ENCODE measurements around the gene ADTRP.

ADTRP gene

DNA sequence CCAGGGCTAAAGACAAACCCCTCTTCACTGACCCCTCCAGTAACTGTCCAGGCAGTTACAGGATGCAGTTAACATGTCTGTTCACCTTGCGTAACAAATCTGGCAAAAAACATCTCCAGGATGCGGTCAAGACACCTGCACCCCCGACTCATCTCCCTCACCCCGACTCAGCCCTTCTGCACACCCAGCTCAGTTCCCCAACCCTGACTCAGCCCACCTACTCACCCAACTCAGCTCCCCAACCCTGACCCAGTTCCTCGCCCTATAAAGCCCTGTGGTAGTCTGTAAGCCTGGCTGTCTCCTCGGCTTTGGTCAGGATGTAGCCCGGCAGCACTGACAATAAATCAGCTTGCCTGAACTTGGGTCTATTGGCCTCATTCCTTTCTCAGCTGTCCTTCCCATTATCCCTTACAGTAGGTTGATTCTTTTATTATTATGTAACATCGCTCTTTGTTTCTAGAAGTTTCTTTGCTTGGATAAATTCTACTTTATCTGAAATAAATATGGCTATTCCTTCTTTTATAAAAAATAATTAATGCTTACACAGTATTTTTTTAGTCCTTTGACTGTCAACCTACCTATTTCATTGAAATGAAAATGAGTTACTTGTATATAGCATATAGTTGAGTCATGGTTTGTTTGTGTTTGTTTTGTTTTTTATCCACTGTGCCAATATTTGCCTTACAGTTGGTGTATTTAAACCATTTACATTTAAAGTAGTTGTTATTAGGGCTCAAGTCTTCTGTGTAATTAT, 12.9 kb upstream of the ADTRP start:
- Histone ChIP-seq H3K4me3 (ENCODE audit: low read depth in 1 of 5, low read length in 5 of 5) (no peak overlapping the region), H3K27ac (ENCODE audit: low read depth, low read length) (no peak overlapping the region), H3K27me3 (ENCODE audit: control insufficient read depth in 5 of 5, insufficient read depth in 4 of 5, low read length in 5 of 5) (no peaks in the 10 kb centered on the region), H3K4me1 (ENCODE audit: control insufficient read depth in 5 of 5, insufficient read depth in 5 of 5, low read length in 5 of 5) (peaks cover 0 to 9% (median 0%) of the 10 kb centered on the region in 5 donors), H3K9me3 (ENCODE audit: control insufficient read depth in 5 of 5, low read length in 5 of 5) (peaks cover 0 to 5% (median 0%) of the 10 kb centered on the region in 5 donors), H3K36me3 (ENCODE audit: control insufficient read depth in 5 of 5, insufficient read depth in 5 of 5, low read length in 5 of 5) (no peaks in the 10 kb centered on the region), H3K9ac (ENCODE audit: low read length in 5 of 5) (no peak overlapping the region)

DNA sequence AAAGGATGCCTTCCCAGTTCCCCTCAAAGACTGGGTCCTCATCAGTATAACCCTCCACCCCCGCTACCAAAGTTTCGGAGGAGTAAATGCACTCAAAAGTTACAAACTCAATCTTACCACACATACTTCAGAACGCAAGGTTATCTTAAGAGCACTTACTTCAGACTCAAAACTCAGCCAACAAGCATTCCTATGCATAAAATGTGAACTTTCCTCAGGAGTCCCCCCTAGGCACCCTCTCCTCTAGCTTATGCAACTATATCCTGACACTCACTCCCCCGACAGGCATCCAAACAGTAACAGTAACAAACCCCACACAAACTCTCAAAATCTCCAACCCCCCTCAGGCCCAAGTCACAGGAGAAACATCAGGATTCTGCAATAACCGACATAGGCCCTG, 11.1 kb upstream of the ADTRP start:
- Histone ChIP-seq H3K27ac (ENCODE audit: low read depth, low read length) (no peak overlapping the region), H3K9ac (ENCODE audit: low read length in 5 of 5) (no peak overlapping the region), H3K9me3 (ENCODE audit: control insufficient read depth in 5 of 5, low read length in 5 of 5) (peaks cover 0 to 5% (median 0%) of the 10 kb centered on the region in 5 donors), H3K4me3 (ENCODE audit: low read depth in 1 of 5, low read length in 5 of 5) (no peak overlapping the region), H3K36me3 (ENCODE audit: control insufficient read depth in 5 of 5, insufficient read depth in 5 of 5, low read length in 5 of 5) (no peaks in the 10 kb centered on the region), H3K27me3 (ENCODE audit: control insufficient read depth in 5 of 5, insufficient read depth in 4 of 5, low read length in 5 of 5) (no peaks in the 10 kb centered on the region), H3K4me1 (ENCODE audit: control insufficient read depth in 5 of 5, insufficient read depth in 5 of 5, low read length in 5 of 5) (peaks cover 0 to 2% (median 0%) of the 10 kb centered on the region in 5 donors)

DNA sequence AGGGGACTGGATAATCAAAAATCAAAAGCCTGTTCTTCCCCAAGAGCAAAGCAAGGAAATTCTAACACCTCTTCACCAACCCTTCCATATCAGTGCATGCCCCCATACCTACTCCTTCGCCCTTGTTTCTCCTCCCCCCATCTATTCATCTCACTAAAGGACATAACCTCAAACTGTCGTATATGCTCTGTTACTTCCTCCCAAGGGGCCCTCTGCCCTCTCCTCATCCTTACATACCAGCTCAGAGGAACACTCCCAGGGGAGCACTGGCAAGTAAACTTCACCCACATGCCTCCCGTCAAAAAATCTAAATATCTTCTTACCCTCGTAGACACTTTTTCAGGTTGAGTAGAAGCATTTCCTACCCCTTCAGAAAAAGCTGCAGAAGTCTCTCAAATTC, 9.4 kb upstream of the ADTRP start:
- no peak overlapping the region for H3K9ac ChIP-seq (ENCODE audit: low read length in 5 of 5)
- peaks cover 0 to 4% (median 0%) of the 10 kb centered on the region in 5 donors for H3K9me3 ChIP-seq (ENCODE audit: control insufficient read depth in 5 of 5, low read length in 5 of 5)
- no peaks in the 10 kb centered on the region for H3K4me1 ChIP-seq (ENCODE audit: control insufficient read depth in 5 of 5, insufficient read depth in 5 of 5, low read length in 5 of 5)
- H3K4me3 ChIP-seq (ENCODE audit: low read depth in 1 of 5, low read length in 5 of 5) = no peak overlapping the region
- no peaks in the 10 kb centered on the region for H3K36me3 ChIP-seq (ENCODE audit: control insufficient read depth in 5 of 5, insufficient read depth in 5 of 5, low read length in 5 of 5)
- no peak overlapping the region for H3K27ac ChIP-seq (ENCODE audit: low read depth, low read length)
- H3K27me3 ChIP-seq (ENCODE audit: control insufficient read depth in 5 of 5, insufficient read depth in 4 of 5, low read length in 5 of 5) = no peaks in the 10 kb centered on the region

DNA sequence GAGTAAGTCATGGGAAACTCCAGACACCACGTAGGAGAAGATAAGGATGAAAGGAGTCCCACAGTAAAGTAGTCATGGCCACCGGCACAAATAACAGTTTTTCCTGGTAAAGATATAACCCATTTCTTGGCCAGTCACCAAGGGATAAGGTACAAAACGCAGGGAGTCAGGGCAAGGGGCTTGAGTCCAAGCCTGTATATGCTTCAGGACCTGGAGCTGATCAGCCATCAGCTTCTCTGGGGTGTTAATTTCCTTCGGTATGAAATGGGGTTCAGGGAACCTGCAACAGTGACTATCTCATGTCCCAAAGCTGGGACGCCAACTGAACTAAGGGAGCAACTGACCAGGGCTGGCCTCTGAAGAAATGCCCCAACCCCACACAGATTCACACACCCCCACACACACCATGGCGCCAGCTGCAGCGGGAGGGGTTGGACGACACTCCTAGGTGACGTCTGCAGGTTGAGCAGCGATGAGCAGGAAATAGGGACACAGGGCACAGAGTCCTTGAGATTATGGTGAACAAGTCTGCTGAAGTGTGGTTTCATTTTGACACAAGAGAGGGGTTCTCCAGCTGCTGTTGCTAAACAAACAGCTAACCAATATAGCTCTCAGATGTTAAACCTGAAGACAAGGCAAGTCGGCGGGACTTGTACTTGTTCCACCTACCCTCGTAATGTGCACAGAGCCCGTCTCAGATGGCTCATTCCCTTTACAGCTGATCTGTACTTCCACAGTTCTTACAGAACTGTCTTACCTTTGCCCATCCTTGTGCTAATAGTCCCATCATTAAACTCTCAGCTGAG, 7.4 kb upstream of the ADTRP start:
- Histone ChIP-seq H3K4me1 (ENCODE audit: control insufficient read depth in 5 of 5, insufficient read depth in 5 of 5, low read length in 5 of 5) (no peaks in the 10 kb centered on the region), H3K9me3 (ENCODE audit: control insufficient read depth in 5 of 5, low read length in 5 of 5) (peaks cover 0 to 3% (median 0%) of the 10 kb centered on the region in 5 donors), H3K9ac (ENCODE audit: low read length in 5 of 5) (no peak overlapping the region), H3K27me3 (ENCODE audit: control insufficient read depth in 5 of 5, insufficient read depth in 4 of 5, low read length in 5 of 5) (no peaks in the 10 kb centered on the region), H3K4me3 (ENCODE audit: low read depth in 1 of 5, low read length in 5 of 5) (no peak overlapping the region), H3K27ac (ENCODE audit: low read depth, low read length) (no peak overlapping the region), H3K36me3 (ENCODE audit: control insufficient read depth in 5 of 5, insufficient read depth in 5 of 5, low read length in 5 of 5) (no peaks in the 10 kb centered on the region)

DNA sequence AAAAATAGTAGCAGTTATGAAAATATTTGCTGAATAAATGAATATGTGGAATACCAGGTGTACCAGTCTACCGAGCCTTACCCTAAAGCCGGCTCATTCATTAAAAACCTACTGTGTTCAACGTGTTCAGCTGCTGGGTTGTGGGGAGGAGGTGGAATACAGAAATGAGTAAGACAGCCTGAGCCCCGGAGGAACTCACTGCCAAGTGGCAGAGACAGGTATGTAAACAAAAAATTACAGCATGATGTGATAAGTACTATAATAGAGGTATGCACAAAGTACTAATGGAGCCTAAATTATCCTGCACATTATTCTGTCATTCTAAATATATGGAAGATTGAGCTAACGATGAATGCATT, 6.8 kb upstream of the ADTRP start:
- Histone ChIP-seq H3K4me3 (ENCODE audit: low read depth in 1 of 5, low read length in 5 of 5) (no peak overlapping the region), H3K9ac (ENCODE audit: low read length in 5 of 5) (no peak overlapping the region), H3K9me3 (ENCODE audit: control insufficient read depth in 5 of 5, low read length in 5 of 5) (peaks cover 0 to 3% (median 0%) of the 10 kb centered on the region in 5 donors), H3K27ac (ENCODE audit: low read depth, low read length) (no peak overlapping the region), H3K27me3 (ENCODE audit: control insufficient read depth in 5 of 5, insufficient read depth in 4 of 5, low read length in 5 of 5) (no peaks in the 10 kb centered on the region), H3K4me1 (ENCODE audit: control insufficient read depth in 5 of 5, insufficient read depth in 5 of 5, low read length in 5 of 5) (no peaks in the 10 kb centered on the region), H3K36me3 (ENCODE audit: control insufficient read depth in 5 of 5, insufficient read depth in 5 of 5, low read length in 5 of 5) (no peaks in the 10 kb centered on the region)

DNA sequence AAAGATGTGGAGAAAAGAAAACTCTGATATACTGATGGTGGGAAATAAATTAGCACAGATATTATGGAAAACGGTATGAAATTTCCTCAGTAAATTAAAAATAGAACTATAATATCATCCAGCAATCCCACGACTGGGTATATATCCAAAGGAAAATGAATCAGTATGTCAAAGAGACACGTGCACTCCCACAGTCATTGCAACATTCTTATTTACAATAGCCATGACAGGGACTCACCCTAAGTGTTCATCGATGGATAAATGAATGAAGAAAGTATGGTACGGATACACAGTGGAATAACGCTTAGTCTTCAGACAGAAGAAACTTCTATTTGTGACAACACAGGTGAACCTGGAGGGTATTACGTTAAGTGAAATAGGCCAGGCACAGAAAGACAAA, 5.7 kb upstream of the ADTRP start:
- no peaks in the 10 kb centered on the region for H3K36me3 ChIP-seq (ENCODE audit: control insufficient read depth in 5 of 5, insufficient read depth in 5 of 5, low read length in 5 of 5)
- H3K27me3 ChIP-seq (ENCODE audit: control insufficient read depth in 5 of 5, insufficient read depth in 4 of 5, low read length in 5 of 5) = no peaks in the 10 kb centered on the region
- no peak overlapping the region for H3K27ac ChIP-seq (ENCODE audit: low read depth, low read length)
- H3K4me3 ChIP-seq (ENCODE audit: low read depth in 1 of 5, low read length in 5 of 5) = no peak overlapping the region
- peaks cover 0 to 3% (median 0%) of the 10 kb centered on the region in 5 donors for H3K9me3 ChIP-seq (ENCODE audit: control insufficient read depth in 5 of 5, low read length in 5 of 5)
- H3K4me1 ChIP-seq (ENCODE audit: control insufficient read depth in 5 of 5, insufficient read depth in 5 of 5, low read length in 5 of 5) = peaks cover 0 to 8% (median 4%) of the 10 kb centered on the region in 5 donors
- H3K9ac ChIP-seq (ENCODE audit: low read length in 5 of 5) = no peak overlapping the region

DNA sequence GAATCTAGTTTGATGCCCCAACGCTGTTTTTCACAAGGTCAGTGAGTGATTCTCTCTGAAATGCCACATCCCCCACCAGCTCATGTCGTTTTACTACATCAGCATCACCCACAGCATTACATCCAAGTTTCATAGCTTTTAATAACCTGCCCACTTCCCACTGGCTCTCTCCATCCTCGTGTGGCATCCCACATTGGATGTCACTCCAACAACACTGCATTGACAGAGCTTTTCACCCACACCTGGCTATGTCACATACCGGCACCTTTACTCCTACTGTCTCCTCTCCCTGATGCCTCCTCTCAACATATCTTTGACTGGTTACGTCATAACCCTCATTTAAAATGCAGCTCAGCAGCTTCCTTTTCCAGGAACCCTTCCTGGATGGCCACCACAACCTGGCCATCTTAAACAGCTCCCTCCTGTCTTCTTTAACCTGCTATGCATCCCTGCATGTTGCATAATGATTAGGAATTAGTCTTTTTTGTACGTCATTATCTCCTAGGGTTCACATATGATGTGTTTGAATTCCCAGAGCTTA, 5.0 kb upstream of the ADTRP start:
- Histone ChIP-seq H3K4me3 (ENCODE audit: low read depth in 1 of 5, low read length in 5 of 5) (no peak overlapping the region), H3K36me3 (ENCODE audit: control insufficient read depth in 5 of 5, insufficient read depth in 5 of 5, low read length in 5 of 5) (no peaks in the 10 kb centered on the region), H3K27ac (ENCODE audit: low read depth, low read length) (no peak overlapping the region), H3K9me3 (ENCODE audit: control insufficient read depth in 5 of 5, low read length in 5 of 5) (peaks cover 0 to 3% (median 0%) of the 10 kb centered on the region in 5 donors), H3K4me1 (ENCODE audit: control insufficient read depth in 5 of 5, insufficient read depth in 5 of 5, low read length in 5 of 5) (peaks cover 0 to 15% (median 11%) of the 10 kb centered on the region in 5 donors), H3K27me3 (ENCODE audit: control insufficient read depth in 5 of 5, insufficient read depth in 4 of 5, low read length in 5 of 5) (no peaks in the 10 kb centered on the region), H3K9ac (ENCODE audit: low read length in 5 of 5) (no peak overlapping the region)

DNA sequence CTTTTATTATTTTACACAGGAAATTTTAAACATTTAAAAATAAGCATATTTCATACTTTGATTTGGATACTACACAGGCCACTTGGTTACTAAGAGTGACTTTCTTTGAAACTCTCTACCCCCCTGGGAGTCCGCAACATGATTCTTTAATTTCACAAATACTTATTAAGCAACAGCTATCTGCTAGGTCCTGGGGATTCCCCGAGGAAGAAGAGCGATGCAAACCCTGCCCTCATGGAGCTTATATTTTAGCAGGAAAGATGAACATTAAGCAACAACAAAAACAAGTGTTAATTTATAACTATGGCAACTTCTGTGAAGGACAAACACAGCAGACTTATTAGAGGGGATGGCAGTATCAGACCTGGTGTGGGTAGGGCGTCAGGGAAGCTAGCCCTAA, 3.9 kb upstream of the ADTRP start:
- Histone ChIP-seq H3K36me3 (ENCODE audit: control insufficient read depth in 5 of 5, insufficient read depth in 5 of 5, low read length in 5 of 5) (no peaks in the 10 kb centered on the region), H3K9ac (ENCODE audit: low read length in 5 of 5) (no peak overlapping the region), H3K4me3 (ENCODE audit: low read depth in 1 of 5, low read length in 5 of 5) (no peak overlapping the region), H3K27ac (ENCODE audit: low read depth, low read length) (no peak overlapping the region), H3K4me1 (ENCODE audit: control insufficient read depth in 5 of 5, insufficient read depth in 5 of 5, low read length in 5 of 5) (peaks cover 0 to 17% (median 12%) of the 10 kb centered on the region in 5 donors), H3K9me3 (ENCODE audit: control insufficient read depth in 5 of 5, low read length in 5 of 5) (peaks cover 0 to 3% (median 0%) of the 10 kb centered on the region in 5 donors), H3K27me3 (ENCODE audit: control insufficient read depth in 5 of 5, insufficient read depth in 4 of 5, low read length in 5 of 5) (no peaks in the 10 kb centered on the region)

DNA sequence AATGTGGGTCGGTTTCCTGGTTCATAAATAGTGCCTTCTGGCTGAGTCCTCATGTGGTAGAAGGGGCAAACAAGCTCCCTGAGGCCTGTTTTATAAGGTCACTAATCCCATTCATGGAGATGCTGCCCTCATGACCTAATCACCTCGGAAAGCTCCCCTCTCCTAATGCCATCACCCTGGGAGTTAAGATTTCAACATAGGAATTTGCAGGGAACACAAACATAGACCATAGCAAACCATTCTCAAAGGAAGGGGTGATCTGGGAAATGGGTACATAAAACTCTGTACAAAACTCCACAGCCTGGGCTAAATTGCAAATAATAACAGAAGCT, 1.5 kb upstream of the ADTRP start:
- H3K27me3 ChIP-seq (ENCODE audit: control insufficient read depth in 5 of 5, insufficient read depth in 4 of 5, low read length in 5 of 5) = no peaks in the 10 kb centered on the region
- H3K9ac ChIP-seq (ENCODE audit: low read length in 5 of 5) = no peak overlapping the region
- H3K4me1 ChIP-seq (ENCODE audit: control insufficient read depth in 5 of 5, insufficient read depth in 5 of 5, low read length in 5 of 5) = peaks cover 0 to 17% (median 12%) of the 10 kb centered on the region in 5 donors
- peaks cover 0 to 3% (median 0%) of the 10 kb centered on the region in 5 donors for H3K9me3 ChIP-seq (ENCODE audit: control insufficient read depth in 5 of 5, low read length in 5 of 5)
- H3K27ac ChIP-seq (ENCODE audit: low read depth, low read length) = no peak overlapping the region
- H3K4me3 ChIP-seq (ENCODE audit: low read depth in 1 of 5, low read length in 5 of 5) = no peak overlapping the region
- no peaks in the 10 kb centered on the region for H3K36me3 ChIP-seq (ENCODE audit: control insufficient read depth in 5 of 5, insufficient read depth in 5 of 5, low read length in 5 of 5)

Measured in subcutaneous abdominal adipose tissue (tissue), 5 donors.